ENCODE data around the gene NAPSA. TPM values are rescaled to one million over a fixed set of nuclear protein-coding genes. Genes with fewer than 3 reads are reported as not detected.

NAPSA gene
- not detected for total RNA-seq

DNA sequence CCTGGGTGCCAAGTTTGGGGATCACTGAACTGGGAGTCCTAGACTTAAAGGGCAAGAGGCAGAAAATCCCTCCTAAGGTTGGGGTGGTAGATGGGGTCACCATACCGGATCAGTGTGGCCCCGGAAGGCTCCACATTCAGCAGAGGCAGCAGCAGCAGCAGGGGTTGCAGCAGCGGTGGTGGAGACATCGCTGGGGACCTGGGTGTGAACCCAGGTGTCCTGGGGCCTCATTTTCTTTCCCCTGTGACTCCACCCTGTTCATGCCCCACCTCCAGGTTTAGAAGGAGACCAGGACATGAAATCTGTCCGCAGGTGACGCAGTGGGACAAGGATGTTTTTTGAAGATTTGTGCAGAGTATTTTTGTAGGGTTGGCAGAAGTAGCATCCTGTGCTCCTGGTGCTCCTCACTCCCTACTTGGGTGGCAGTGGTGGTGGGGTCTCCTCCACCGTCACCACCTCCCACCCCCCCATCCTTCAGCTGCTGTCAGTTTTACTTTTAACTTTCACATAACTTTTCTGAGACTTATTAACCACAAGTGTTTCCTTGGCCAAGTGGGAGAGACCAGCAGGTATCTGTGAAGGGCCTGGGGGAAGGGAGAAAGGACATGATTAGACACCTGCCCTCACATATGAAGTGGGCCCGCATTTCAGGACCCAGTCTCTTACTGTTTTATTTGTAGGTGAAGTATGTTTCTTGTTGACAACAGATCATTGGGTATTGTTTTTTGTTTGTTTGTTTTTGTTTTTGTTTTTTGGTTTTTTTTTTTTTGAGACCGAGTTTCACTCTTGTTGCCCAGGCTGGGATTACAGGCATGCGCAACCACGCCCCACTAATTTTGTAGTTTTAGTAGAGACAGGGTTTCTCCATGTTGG, at the start of gene NAPSA:
Gene NAPSA (minus strand): TSS at position 206 of the 873 bp plus-strand sequence. CDS start 18 bp downstream, at position 188.
- H3K27ac ChIP-seq, result no peak within 1 kb of the TSS
- H3K4me1 ChIP-seq (ENCODE audit: control insufficient read depth in 1 of 2, low read depth in 2 of 2), result peaks cover 0 to 5% of the 10 kb centered on the region in 2 donors
- no peaks in the 10 kb centered on the region for H3K27me3 ChIP-seq (replicated peaks; ENCODE audit: insufficient read depth)
- H3K4me3 ChIP-seq, result no peak within 1 kb of the TSS
- H3K9me3 ChIP-seq, result no peaks in the 10 kb centered on the region
- ATAC-seq (ENCODE audit: insufficient number of reproducible peaks, low FRiP score, low read depth), result no peak
- H3K36me3 ChIP-seq, result no peaks in the 10 kb centered on the region
- TF ChIP-seq, protein P1, sequence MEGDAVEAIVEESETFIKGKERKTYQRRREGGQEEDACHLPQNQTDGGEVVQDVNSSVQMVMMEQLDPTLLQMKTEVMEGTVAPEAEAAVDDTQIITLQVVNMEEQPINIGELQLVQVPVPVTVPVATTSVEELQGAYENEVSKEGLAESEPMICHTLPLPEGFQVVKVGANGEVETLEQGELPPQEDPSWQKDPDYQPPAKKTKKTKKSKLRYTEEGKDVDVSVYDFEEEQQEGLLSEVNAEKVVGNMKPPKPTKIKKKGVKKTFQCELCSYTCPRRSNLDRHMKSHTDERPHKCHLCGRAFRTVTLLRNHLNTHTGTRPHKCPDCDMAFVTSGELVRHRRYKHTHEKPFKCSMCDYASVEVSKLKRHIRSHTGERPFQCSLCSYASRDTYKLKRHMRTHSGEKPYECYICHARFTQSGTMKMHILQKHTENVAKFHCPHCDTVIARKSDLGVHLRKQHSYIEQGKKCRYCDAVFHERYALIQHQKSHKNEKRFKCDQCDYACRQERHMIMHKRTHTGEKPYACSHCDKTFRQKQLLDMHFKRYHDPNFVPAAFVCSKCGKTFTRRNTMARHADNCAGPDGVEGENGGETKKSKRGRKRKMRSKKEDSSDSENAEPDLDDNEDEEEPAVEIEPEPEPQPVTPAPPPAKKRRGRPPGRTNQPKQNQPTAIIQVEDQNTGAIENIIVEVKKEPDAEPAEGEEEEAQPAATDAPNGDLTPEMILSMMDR (IDR thresholded peaks at IDR 0.05), result no peak
- no peak for DNase-seq (ENCODE audit: low spot score)

DNA sequence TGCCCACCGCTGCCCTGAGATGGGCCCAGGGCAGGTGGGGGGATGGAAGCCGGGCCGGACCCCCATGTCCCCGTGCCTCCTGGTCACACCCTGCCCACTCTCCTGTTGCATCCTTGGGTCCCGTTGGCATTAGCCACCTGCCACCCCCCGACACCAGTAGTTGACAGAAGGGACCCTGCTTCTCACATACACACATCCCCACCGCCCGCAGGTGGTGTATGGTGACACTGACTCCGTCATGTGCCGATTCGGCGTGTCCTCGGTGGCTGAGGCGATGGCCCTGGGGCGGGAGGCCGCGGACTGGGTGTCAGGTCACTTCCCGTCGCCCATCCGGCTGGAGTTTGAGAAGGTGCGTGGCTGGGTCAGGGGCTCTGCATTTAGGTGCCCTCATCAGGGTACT, 48.1 kb upstream of the NAPSA start:
- no peak for DNase-seq (ENCODE audit: low spot score)
- TF ChIP-seq, protein P1 (IDR thresholded peaks at IDR 0.05), result no peak
- ATAC-seq (ENCODE audit: insufficient number of reproducible peaks, low FRiP score, low read depth), result no peak
- Histone ChIP-seq H3K36me3 (peaks cover 13% of the 10 kb centered on the region), H3K27me3 (replicated peaks; ENCODE audit: insufficient read depth) (no peaks in the 10 kb centered on the region), H3K4me3 (no peak overlapping the region), H3K4me1 (ENCODE audit: control insufficient read depth in 1 of 2, low read depth in 2 of 2) (peaks cover 0 to 1% of the 10 kb centered on the region in 2 donors), H3K9me3 (no peaks in the 10 kb centered on the region), H3K27ac (no peak overlapping the region)

DNA sequence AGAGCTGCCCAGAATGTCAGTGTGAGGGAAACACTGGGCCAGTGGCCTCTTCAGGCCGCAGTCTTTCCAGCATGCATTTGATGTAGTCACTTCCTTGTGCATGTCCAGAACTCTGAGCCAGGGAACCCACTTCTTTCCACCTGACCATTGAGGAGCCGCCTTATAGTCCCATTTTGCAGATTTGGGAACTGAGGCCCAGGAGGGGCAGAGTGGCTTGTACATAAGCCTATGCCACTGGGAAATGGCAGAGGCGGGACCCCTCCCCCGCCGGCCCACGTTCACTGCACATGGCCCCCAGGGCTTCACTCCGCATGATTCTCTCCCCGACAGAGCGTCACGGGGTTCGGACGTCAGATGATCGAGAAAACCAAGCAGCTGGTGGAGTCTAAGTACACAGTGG, 47.7 kb upstream of the NAPSA start:
- ATAC-seq (ENCODE audit: insufficient number of reproducible peaks, low FRiP score, low read depth) (no peak), DNase-seq (ENCODE audit: low spot score) (no peak)
- Histone ChIP-seq H3K36me3 (peaks cover 15% of the 10 kb centered on the region), H3K9me3 (no peaks in the 10 kb centered on the region), H3K4me3 (no peak overlapping the region), H3K27ac (no peak overlapping the region), H3K27me3 (replicated peaks; ENCODE audit: insufficient read depth) (no peaks in the 10 kb centered on the region), H3K4me1 (ENCODE audit: control insufficient read depth in 1 of 2, low read depth in 2 of 2) (no peaks in the 10 kb centered on the region)
- TF ChIP-seq, protein P1 (IDR thresholded peaks at IDR 0.05), result no peak

DNA sequence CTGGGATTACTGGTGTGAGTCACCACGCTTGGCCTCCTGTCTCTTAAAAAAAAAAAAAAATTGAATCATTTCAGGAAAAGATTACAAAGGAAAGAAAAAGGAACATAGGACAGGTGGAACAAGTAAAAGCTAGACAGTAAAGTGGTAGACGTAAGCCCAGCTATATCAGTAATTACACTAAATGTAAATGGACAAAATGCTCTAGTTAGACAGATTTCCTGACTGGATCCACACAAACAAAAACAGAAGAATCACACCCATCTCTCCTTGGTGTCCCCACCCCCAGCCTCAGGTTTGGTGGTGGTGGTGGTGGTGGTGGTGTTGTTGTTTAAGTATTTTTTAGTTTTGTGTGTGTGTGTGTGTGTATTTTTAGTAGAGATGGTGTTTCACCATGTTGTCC, 47.0 kb upstream of the NAPSA start:
- Histone ChIP-seq H3K9me3 (no peaks in the 10 kb centered on the region), H3K36me3 (peaks cover 15% of the 10 kb centered on the region), H3K27me3 (replicated peaks; ENCODE audit: insufficient read depth) (no peaks in the 10 kb centered on the region), H3K4me3 (no peak overlapping the region), H3K4me1 (ENCODE audit: control insufficient read depth in 1 of 2, low read depth in 2 of 2) (no peaks in the 10 kb centered on the region), H3K27ac (no peak overlapping the region)
- no peak for ATAC-seq (ENCODE audit: insufficient number of reproducible peaks, low FRiP score, low read depth)
- TF ChIP-seq, protein P1 (IDR thresholded peaks at IDR 0.05), result no peak
- DNase-seq (ENCODE audit: low spot score), result no peak

DNA sequence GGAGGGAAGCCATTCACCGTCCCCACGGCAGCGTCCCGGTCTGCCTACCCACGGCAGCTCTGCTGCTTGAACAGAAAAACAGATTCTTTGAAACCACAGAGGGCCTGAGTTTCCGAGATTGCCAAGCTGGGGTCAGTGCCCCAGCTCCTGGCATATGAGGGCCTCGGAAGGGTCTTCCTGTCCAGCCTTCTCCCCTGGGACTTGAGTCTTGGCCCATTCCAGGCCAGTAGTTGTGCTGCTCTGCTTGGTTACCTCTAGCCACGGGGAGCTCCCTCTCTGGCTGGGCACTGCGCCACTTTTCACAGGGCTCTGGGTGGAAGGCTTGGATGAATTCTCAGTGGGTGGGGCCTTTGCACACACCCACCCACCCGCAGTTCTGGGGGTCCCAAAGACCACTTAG, 44.7 kb upstream of the NAPSA start:
- Histone ChIP-seq H3K9me3 (no peaks in the 10 kb centered on the region), H3K27ac (no peak overlapping the region), H3K4me1 (ENCODE audit: control insufficient read depth in 1 of 2, low read depth in 2 of 2) (no peaks in the 10 kb centered on the region), H3K4me3 (no peak overlapping the region), H3K36me3 (peaks cover 15% of the 10 kb centered on the region), H3K27me3 (replicated peaks; ENCODE audit: insufficient read depth) (no peaks in the 10 kb centered on the region)
- TF ChIP-seq, protein P1 (IDR thresholded peaks at IDR 0.05), result no peak
- ATAC-seq (ENCODE audit: insufficient number of reproducible peaks, low FRiP score, low read depth) (no peak), DNase-seq (ENCODE audit: low spot score) (no peak)

All from thoracic aorta (tissue), 2 donors.